ENCODE measurements around the gene MYO9A.

GRCh38 chr15:71957026-71957425, 160.9 kb downstream of the MYO9A start:
- TF ChIP-seq CTCF (conservative IDR thresholded peaks at IDR 0.05; ENCODE audit: low read depth, low read length) (no peak), EZH2 (IDR thresholded peaks at IDR 0.05; ENCODE audit: borderline replicate concordance, low read depth, low read length, poor library complexity, severe bottlenecking) (no peak)
